ENCODE data around the gene SMIM31. TPM values are rescaled to one million over a fixed set of nuclear protein-coding genes. Genes with fewer than 3 reads are reported as not detected.

Gene SMIM31
- total and polyA plus RNA-seq, 9 of the 15 experiments (the other 6 are each of a cell fraction or from before 2014, with no cell fraction given) = not detected

GRCh38 chr4:164706675-164707074 is 47.3 kb upstream of the SMIM31 start:
- no peaks in the 10 kb centered on the region for H3K79me2 ChIP-seq (ENCODE audit: control insufficient read depth, insufficient read depth, low read length)
- ChIA-PET CTCF (ENCODE audit: low intra/inter-chr PET ratio) (no interaction called here), POLR2A (no interaction called here)
- H3K9me3 ChIP-seq (replicated peaks; ENCODE audit: control insufficient read depth, insufficient read depth, low read depth, low read length) = no peaks in the 10 kb centered on the region
- WGBS (ENCODE audit: insufficient coverage, low coverage, missing lambda C conversion rate) = 0% methylated on average over 4 of the region's 4 CpGs
- no peaks in the 10 kb centered on the region for H3K36me3 ChIP-seq (ENCODE audit: control insufficient read depth, insufficient read depth, low read length)
- in situ Hi-C loops (cut with MboI) (no loop called here), intact Hi-C loops (cut with micrococcal nuclease) (no loop called here)
- no peak for DNase-seq (ENCODE audit: extremely low read depth in 1 of 4, low spot score in 3 of 4)
- no peaks in the 10 kb centered on the region for H4K20me1 ChIP-seq (replicated peaks; ENCODE audit: control insufficient read depth, insufficient read depth, low read length)
- no peaks in the 10 kb centered on the region for H3K9me1 ChIP-seq (ENCODE audit: control insufficient read depth, insufficient read depth, low read length)
- FAIRE-seq = no peak
- no peak overlapping the region for H3K4me2 ChIP-seq (ENCODE audit: insufficient read depth, low read length)
- H3K27me3 ChIP-seq (ENCODE audit: control insufficient read depth in 2 of 2, insufficient read depth in 2 of 2, low read length in 2 of 2) = no peaks in the 10 kb centered on the region
- no peak overlapping the region for H3K27ac ChIP-seq (ENCODE audit: extremely low read depth, low read depth, low read length)
- no TSS peak for BruUV-seq (replicated peaks)
- ATAC-seq = no peak
- TF ChIP-seq PML (IDR thresholded peaks at IDR 0.05; ENCODE audit: low read length) (no peak), SRSF3 (IDR thresholded peaks at IDR 0.05; ENCODE audit: insufficient read depth, low read length) (no peak)
- TF ChIP-seq, protein P1, sequence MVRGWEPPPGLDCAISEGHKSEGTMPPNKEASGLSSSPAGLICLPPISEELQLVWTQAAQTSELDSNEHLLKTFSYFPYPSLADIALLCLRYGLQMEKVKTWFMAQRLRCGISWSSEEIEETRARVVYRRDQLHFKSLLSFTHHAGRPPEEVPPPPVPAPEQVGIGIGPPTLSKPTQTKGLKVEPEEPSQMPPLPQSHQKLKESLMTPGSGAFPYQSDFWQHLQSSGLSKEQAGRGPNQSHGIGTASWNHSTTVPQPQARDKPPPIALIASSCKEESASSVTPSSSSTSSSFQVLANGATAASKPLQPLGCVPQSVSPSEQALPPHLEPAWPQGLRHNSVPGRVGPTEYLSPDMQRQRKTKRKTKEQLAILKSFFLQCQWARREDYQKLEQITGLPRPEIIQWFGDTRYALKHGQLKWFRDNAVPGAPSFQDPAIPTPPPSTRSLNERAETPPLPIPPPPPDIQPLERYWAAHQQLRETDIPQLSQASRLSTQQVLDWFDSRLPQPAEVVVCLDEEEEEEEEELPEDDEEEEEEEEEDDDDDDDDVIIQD (CRISPR knock-in tag; IDR thresholded peaks at IDR 0.05) = no peak
- no peak overlapping the region for H3K9ac ChIP-seq (ENCODE audit: insufficient read depth in 1 of 2, low read depth in 2 of 2, low read length in 2 of 2)
- no peaks in the 10 kb centered on the region for H3K4me1 ChIP-seq (replicated peaks in 1 of 2; ENCODE audit: control insufficient read depth in 2 of 2, insufficient read depth in 2 of 2, low read length in 2 of 2)
- no peak overlapping the region for H2AFZ ChIP-seq (ENCODE audit: low read depth, low read length)
- H3K4me3 ChIP-seq = no peak overlapping the region

- no peaks in the 10 kb centered on the region for H3K36me3 ChIP-seq (ENCODE audit: control insufficient read depth, insufficient read depth, low read length)
- no peak overlapping the region for H3K27ac ChIP-seq (ENCODE audit: extremely low read depth, low read depth, low read length)
- no peaks in the 10 kb centered on the region for H3K79me2 ChIP-seq (ENCODE audit: control insufficient read depth, insufficient read depth, low read length)
- ChIA-PET POLR2A (no interaction called here), CTCF (ENCODE audit: low intra/inter-chr PET ratio) (no interaction called here)
- no peaks in the 10 kb centered on the region for H3K4me1 ChIP-seq (replicated peaks in 1 of 2; ENCODE audit: control insufficient read depth in 2 of 2, insufficient read depth in 2 of 2, low read length in 2 of 2)
- WGBS (ENCODE audit: insufficient coverage, low coverage, missing lambda C conversion rate) = 0% methylated on average over 3 of the region's 3 CpGs
- no peaks in the 10 kb centered on the region for H4K20me1 ChIP-seq (replicated peaks; ENCODE audit: control insufficient read depth, insufficient read depth, low read length)
- no peak overlapping the region for H3K4me3 ChIP-seq
- H3K4me2 ChIP-seq (ENCODE audit: insufficient read depth, low read length) = no peak overlapping the region
- in situ Hi-C loops (cut with MboI) = no loop called here
- no peaks in the 10 kb centered on the region for H3K9me1 ChIP-seq (ENCODE audit: control insufficient read depth, insufficient read depth, low read length)
- no peaks in the 10 kb centered on the region for H3K27me3 ChIP-seq (ENCODE audit: control insufficient read depth in 2 of 2, insufficient read depth in 2 of 2, low read length in 2 of 2)
- no TSS peak for BruUV-seq (replicated peaks)
- FAIRE-seq = no peak
- peak; percentile 45; the same call in 1 of the 3 replicates for ATAC-seq
- peak in 1 of 4 experiments; percentile 1 for DNase-seq (ENCODE audit: extremely low read depth in 1 of 4, low spot score in 3 of 4)
- no peak overlapping the region for H3K9ac ChIP-seq (ENCODE audit: insufficient read depth in 1 of 2, low read depth in 2 of 2, low read length in 2 of 2)
- intact Hi-C loops (cut with micrococcal nuclease) = no loop called here
- no peaks in the 10 kb centered on the region for H3K9me3 ChIP-seq (replicated peaks; ENCODE audit: control insufficient read depth, insufficient read depth, low read depth, low read length)
- no peak overlapping the region for H2AFZ ChIP-seq (ENCODE audit: low read depth, low read length)
- TF ChIP-seq SMARCE1 (IDR thresholded peaks at IDR 0.05) (no peak), CTCF (IDR thresholded peaks at IDR 0.05 in 2 of 3, conservative IDR thresholded peaks at IDR 0.05 in 1 of 3; ENCODE audit: insufficient read depth in 2 of 3, low read depth in 1 of 3, low read length in 3 of 3) (peak in 1 of 3 experiments; percentile 8; a peak in 1 of 6 replicates), NR3C1 (CRISPR knock-in tag; IDR thresholded peaks at IDR 0.05) (no peak), ZNF398 (CRISPR knock-in tag; IDR thresholded peaks at IDR 0.05) (no peak), POLR2H (tag; IDR thresholded peaks at IDR 0.05; ENCODE audit: low read depth) (no peak)
These were observed 37.0 kb upstream of the SMIM31 start for GRCh38 chr4:164716901-164717300.
